Activated CD4-positive, alpha-beta T cell treated with anti-CD3 and anti-CD28 coated beads for 4 hours (primary cell): ENCODE results near the gene PGK2.
"Not testable (repeated sequence)": the region's sequence is repeated elsewhere in the genome, so short reads cannot be mapped to it uniquely, and the experiment has no call there.

Experiments used
- DNase-seq, 2 donors: peaks; one replicate each; pipeline ENCODE4 v3.0.0-alpha.2; 2020

Gene PGK2

DNA sequence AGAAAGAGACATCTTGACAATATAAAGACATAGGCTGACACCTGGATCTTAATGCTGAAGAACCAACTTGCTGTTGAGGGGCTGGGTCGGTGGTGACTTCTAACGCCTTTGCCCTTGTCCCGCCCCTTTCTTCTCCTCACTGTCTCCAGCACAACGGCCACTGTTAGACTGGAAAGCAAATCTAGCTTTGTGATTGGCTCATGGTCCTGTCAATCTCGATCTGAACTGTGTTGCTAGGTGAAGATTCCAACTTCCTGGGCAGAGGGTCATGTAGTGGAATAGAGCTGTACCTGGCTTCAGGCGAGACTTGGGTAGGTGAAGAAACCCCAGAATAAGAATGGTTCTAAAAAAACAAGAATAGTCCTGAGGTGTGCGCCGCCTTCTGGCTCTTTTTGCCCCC lies at the start of gene PGK2:
PGK2 (minus strand) TSS at position 110 of the 400 bp plus-strand sequence; CDS start at position 12, 98 bp downstream.
- DNase-seq, result no peak

- DNase-seq, result no peak
These were observed 48.1 kb upstream of the PGK2 start for GRCh38 chr6:49835140-49835539.

DNA sequence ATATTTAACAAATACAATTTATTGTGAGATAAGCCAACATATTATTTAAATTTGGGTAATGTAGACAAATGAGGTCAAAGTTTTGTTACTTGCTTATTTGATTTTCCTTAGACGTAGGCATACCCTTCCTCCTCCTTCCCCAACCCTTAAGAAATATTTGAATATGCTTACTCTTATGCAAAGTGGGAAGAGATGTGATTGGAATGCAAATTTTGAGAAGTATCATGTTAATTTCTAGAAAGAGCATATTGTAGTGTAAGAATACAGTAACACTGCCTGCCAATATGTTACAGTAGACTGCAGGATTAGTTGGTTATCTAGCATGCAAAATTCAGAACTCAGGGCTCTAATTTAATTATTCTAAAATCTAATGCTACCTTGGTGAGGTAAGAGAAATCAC lies 46.3 kb upstream of the PGK2 start:
- DNase-seq, result no peak

- no peak for DNase-seq
These were observed 39.8 kb upstream of the PGK2 start for GRCh38 chr6:49826743-49827406.

DNA sequence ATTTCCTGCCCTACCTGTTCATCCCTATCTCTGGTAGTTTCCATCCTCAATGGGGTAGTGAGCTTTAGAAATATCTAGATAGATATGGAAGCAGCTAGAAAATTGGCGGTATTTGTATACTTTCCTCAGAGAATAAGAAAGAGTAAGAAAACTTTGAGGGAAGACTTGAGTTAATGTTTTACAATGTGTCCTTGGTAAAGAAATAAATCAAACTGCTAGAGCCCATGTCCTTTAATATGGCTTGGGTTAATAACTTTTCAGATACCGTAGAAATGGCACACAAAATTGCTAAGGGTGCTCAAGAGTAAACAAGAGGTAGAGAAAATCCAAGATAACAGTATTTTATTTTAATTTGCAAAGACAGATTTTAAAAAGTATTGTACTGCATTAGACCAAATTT lies 28.1 kb upstream of the PGK2 start:
- DNase-seq, result no peak

GRCh38 chr6:49813248-49813647 lies 26.2 kb upstream of the PGK2 start:
- DNase-seq, result no peak

GRCh38 chr6:49806145-49806544 lies 19.1 kb upstream of the PGK2 start:
- DNase-seq, result no peak

DNA sequence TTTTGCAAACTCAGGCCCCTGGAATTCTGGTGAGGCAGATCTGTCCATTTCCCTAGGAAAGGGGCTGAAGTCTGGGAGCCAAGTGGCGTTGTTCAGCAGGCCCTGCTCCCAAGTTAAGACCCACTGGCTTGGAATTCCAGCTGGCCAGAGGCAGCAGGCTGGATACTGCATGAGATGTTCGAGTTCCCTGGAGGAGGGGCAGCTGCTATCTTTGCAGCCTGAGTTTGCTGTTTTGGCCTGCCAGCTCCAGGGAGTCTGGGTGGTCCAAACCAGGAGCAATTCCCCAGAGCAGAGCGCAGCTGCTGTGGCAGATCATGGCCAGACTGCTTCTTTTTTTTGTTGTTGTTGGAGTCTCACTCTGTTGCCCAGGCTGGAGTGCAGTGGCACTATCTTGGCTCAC lies 18.2 kb upstream of the PGK2 start:
- no peak for DNase-seq

GRCh38 chr6:49801525-49801924 lies 14.4 kb upstream of the PGK2 start:
- no peak for DNase-seq

GRCh38 chr6:49799090-49799489 lies 12.0 kb upstream of the PGK2 start:
- DNase-seq, result no peak

- DNase-seq, result not testable (repeated sequence)
These were observed 9.9 kb upstream of the PGK2 start for GRCh38 chr6:49796842-49797455.

GRCh38 chr6:49790341-49790740 lies 3.3 kb upstream of the PGK2 start:
- no peak for DNase-seq

DNA sequence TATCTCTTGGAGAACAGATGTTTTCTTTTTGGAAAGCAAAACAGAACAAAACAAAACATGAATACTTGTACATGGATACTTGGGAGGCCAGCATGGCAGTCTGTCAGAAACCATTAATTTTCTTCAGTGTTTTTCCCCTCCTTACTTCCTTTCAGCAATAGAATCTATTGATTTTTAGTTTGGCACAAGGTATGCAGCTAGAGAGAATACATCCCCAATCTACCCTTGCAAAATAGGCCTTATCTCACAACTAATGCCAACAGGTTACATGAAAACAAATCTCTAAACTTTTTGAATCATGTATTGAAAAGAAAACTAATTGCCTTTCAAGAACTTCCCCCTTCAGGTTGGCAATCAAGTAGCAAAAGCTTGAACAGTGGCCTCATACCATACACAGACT lies 2.8 kb downstream of the PGK2 start:
- DNase-seq, result no peak

DNA sequence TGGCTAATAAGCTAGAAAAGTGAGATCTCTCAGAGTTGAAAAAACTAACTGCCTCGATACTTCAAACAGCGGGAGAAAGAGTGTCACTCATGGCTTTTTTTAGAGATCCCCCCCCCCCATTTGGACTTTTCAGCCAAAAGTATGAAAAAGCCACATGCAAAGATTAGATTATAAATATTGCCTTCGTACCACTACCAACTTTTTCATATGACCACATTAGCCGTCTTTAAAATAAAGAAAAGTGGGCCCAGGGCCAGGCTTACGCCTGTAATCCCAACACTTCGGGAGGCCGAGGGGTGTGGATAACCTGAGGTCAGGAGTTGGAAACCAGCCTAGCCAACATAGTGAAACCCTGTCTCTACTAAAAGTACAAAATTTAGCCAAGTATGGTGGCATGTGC lies 4.4 kb downstream of the PGK2 start:
- DNase-seq, result no peak

GRCh38 chr6:49782293-49782692 lies 4.8 kb downstream of the PGK2 start:
- no peak for DNase-seq

GRCh38 chr6:49776444-49776843 lies 10.6 kb downstream of the PGK2 start:
- DNase-seq, result no peak

GRCh38 chr6:49775043-49775442 lies 12.0 kb downstream of the PGK2 start:
- DNase-seq, result no peak

- DNase-seq, result no peak
These were observed 14.8 kb downstream of the PGK2 start for GRCh38 chr6:49772285-49772684.

GRCh38 chr6:49766762-49767161 lies 20.3 kb downstream of the PGK2 start:
- DNase-seq, result no peak

- no peak for DNase-seq
These were observed 22.4 kb downstream of the PGK2 start for GRCh38 chr6:49764571-49765236.

- DNase-seq, result no peak
These were observed 42.8 kb downstream of the PGK2 start, which contains the start of gene CRISP3 for GRCh38 chr6:49744259-49744658. CRISP3 (minus strand) TSS chr6:49744388; CDS start chr6:49744367, 21 bp downstream.

- no peak for DNase-seq
These were observed 43.7 kb downstream of the PGK2 start for GRCh38 chr6:49743429-49743828.

- no peak for DNase-seq
These were observed 47.7 kb downstream of the PGK2 start for GRCh38 chr6:49739423-49739822.

GRCh38 chr6:49736017-49736508 lies 51.0 kb downstream of the PGK2 start:
- DNase-seq, result no peak
